ENCODE data around the gene L3MBTL4.

The L3MBTL4 gene

DNA sequence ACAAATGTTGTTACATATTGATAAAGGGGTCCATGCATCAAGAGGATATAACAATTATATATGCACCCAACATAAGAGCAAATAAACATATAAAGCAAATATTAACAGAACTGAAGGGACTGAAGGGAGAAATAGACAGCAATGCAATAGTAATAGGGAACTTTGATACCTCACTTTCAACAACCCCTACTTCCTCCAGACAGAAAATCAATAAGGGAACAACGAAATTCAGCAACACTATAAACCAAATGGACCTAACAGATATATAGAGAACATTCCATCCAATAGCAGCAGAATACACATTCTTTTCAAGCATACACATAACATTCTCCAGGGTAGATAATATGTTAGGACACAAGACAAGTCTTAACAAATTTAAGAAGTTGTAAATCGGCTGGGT is 71.7 kb downstream of the L3MBTL4 start:
- H3K4me3 ChIP-seq (ENCODE audit: low read depth, low read length), result no peak overlapping the region
- no peaks in the 10 kb centered on the region for H3K9me3 ChIP-seq
- TF ChIP-seq, protein P1, sequence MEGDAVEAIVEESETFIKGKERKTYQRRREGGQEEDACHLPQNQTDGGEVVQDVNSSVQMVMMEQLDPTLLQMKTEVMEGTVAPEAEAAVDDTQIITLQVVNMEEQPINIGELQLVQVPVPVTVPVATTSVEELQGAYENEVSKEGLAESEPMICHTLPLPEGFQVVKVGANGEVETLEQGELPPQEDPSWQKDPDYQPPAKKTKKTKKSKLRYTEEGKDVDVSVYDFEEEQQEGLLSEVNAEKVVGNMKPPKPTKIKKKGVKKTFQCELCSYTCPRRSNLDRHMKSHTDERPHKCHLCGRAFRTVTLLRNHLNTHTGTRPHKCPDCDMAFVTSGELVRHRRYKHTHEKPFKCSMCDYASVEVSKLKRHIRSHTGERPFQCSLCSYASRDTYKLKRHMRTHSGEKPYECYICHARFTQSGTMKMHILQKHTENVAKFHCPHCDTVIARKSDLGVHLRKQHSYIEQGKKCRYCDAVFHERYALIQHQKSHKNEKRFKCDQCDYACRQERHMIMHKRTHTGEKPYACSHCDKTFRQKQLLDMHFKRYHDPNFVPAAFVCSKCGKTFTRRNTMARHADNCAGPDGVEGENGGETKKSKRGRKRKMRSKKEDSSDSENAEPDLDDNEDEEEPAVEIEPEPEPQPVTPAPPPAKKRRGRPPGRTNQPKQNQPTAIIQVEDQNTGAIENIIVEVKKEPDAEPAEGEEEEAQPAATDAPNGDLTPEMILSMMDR (IDR thresholded peaks at IDR 0.05; ENCODE audit: low read depth, low read length), result no peak
- no peak for DNase-seq
- H3K36me3 ChIP-seq, result no peaks in the 10 kb centered on the region
- no peaks in the 10 kb centered on the region for H3K27me3 ChIP-seq
- no peaks in the 10 kb centered on the region for H3K4me1 ChIP-seq

DNA sequence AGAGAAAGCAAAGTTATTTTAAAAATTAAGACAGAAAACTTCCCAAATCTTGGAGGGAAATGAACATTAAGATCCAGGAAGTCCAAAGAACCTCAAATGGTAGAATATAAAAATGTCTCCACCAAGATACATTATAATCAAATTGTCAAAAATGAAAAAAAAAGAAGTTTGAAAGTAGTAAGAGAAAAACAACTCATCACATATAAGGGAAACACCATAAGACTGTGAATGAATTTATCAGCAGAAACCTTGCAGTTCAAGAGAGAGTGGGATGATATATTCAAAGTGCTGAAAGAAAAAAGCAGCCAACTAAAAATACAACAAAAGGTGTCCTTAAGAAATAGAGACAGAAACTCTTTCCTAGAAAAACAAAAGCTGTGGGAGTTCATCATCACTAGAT is 73.0 kb downstream of the L3MBTL4 start:
- TF ChIP-seq, protein P1 (IDR thresholded peaks at IDR 0.05; ENCODE audit: low read depth, low read length), result no peak
- no peaks in the 10 kb centered on the region for H3K36me3 ChIP-seq
- H3K9me3 ChIP-seq, result no peaks in the 10 kb centered on the region
- no peaks in the 10 kb centered on the region for H3K27me3 ChIP-seq
- H3K4me1 ChIP-seq, result no peaks in the 10 kb centered on the region
- DNase-seq, result no peak
- H3K4me3 ChIP-seq (ENCODE audit: low read depth, low read length), result no peak overlapping the region

DNA sequence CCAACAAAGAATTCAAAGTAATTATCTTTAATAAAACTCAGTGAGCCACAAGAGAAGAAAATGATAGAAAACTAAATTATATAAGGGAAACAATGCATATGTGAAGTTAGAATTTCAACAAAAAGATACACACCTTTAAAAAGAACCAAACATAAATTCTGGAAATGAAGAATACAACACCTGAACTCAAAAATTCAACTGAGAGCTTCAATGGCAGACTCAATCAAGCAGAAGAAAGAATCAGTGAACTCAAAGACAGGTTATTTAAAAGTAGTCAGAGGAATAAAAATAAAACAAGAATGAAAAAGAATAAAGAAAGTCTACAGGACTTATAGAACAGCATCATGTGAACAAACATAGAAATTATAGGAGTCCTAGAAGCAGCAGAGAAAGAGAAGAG is 73.4 kb downstream of the L3MBTL4 start:
- Histone ChIP-seq H3K4me1 (no peaks in the 10 kb centered on the region), H3K9me3 (no peaks in the 10 kb centered on the region), H3K4me3 (ENCODE audit: low read depth, low read length) (no peak overlapping the region), H3K36me3 (no peaks in the 10 kb centered on the region), H3K27me3 (no peaks in the 10 kb centered on the region)
- TF ChIP-seq, protein P1 (IDR thresholded peaks at IDR 0.05; ENCODE audit: low read depth, low read length), result no peak
- DNase-seq, result no peak

DNA sequence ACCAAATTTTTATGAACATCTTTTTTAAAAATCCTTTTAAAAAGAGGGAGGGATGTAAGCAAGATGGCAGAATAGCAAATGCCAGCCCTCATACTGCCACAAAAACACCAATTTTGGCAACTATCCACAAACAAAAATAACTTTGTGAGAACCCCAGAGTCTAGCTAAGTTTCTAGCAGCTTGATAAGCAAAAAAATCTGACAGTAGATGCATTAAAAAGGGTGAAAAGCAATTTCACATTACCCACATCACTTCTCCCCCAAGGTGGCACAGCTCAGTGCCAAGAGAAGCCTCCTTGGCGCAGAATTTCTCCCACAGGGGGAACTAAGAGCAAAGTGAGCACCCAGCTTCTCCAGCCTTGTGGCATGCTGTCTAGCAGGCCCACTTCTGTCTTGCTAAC is 74.6 kb downstream of the L3MBTL4 start:
- H3K9me3 ChIP-seq, result no peaks in the 10 kb centered on the region
- H3K36me3 ChIP-seq, result no peaks in the 10 kb centered on the region
- H3K4me3 ChIP-seq (ENCODE audit: low read depth, low read length), result no peak overlapping the region
- TF ChIP-seq, protein P1 (IDR thresholded peaks at IDR 0.05; ENCODE audit: low read depth, low read length), result no peak
- H3K4me1 ChIP-seq, result no peaks in the 10 kb centered on the region
- no peak for DNase-seq
- no peaks in the 10 kb centered on the region for H3K27me3 ChIP-seq

DNA sequence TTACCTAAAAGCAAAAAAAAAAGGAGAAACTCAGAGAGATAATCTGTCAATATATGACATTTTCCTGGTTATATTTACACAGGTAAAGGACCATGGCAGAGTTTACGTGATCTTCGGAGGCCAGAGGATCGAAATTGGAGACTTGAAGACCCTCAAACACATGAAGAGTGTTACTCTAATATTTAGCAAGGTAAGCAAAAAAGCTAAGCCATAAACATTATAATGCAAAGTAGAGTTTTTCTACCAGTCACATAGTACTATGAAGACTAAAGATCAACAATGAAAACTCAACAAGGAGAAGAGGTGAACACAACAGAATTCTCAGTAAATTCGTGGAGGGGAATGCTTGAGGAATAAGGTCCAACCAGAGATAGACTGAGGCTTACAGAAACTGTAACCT is 78.5 kb downstream of the L3MBTL4 start:
- Histone ChIP-seq H3K27me3 (no peaks in the 10 kb centered on the region), H3K9me3 (no peaks in the 10 kb centered on the region), H3K4me3 (ENCODE audit: low read depth, low read length) (no peak overlapping the region), H3K36me3 (no peaks in the 10 kb centered on the region), H3K4me1 (no peaks in the 10 kb centered on the region)
- TF ChIP-seq, protein P1 (IDR thresholded peaks at IDR 0.05; ENCODE audit: low read depth, low read length), result no peak
- no peak for DNase-seq

DNA sequence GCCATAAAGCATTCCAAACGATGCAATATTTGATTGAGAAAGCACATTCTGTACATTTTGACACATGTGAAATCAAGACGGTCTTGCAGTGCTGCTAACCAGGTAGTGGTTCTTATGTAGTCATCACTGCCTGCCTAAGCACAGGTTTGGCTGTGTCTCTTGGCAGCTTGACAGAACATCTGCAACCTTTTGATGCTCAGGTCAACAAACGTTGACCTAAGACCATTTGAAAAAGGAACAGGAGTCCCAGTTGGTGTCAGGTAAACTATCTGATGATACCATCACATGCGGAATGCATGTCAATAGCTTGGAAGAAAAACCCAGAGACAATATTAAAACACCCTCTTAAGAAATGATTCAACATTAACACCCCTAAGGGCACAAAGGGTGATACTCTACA is 80.7 kb downstream of the L3MBTL4 start:
- H3K4me3 ChIP-seq (ENCODE audit: low read depth, low read length), result no peak overlapping the region
- no peaks in the 10 kb centered on the region for H3K4me1 ChIP-seq
- no peaks in the 10 kb centered on the region for H3K27me3 ChIP-seq
- H3K36me3 ChIP-seq, result no peaks in the 10 kb centered on the region
- TF ChIP-seq, protein P1 (IDR thresholded peaks at IDR 0.05; ENCODE audit: low read depth, low read length), result no peak
- no peak for DNase-seq
- no peaks in the 10 kb centered on the region for H3K9me3 ChIP-seq
